Fibroblast of skin of left quadriceps (primary cell): ENCODE data around the gene TADA3.

Source experiments
- DNase-seq, 2 experiments: peaks; one replicate each; pipeline ENCODE4 v3.0.0-alpha.2; 2013; ENCODE audit warnings: low read depth in 2 of 2

The TADA3 gene

GRCh38 chr3:9760779-9761505, 31.3 kb downstream of the TADA3 start:
- DNase-seq, result no peak

- DNase-seq, result no peak
Observed at GRCh38 chr3:9757427-9757826, 34.8 kb downstream of the TADA3 start.

- DNase-seq, result no peak
Observed at GRCh38 chr3:9754678-9755077, 37.6 kb downstream of the TADA3 start.

- DNase-seq, result no peak
Observed at GRCh38 chr3:9750556-9751411, 41.5 kb downstream of the TADA3 start.

GRCh38 chr3:9749645-9750555, 42.4 kb downstream of the TADA3 start, which contains the start of gene OGG1:
Gene OGG1, plus strand, starts transcription at chr3:9749952. Its CDS starts 335 bp downstream, at chr3:9750287.
- peak; percentile 98 for DNase-seq

GRCh38 chr3:9749296-9749644, 43.0 kb downstream of the TADA3 start:
- DNase-seq, result no peak

- no peak for DNase-seq
Observed at GRCh38 chr3:9748031-9748430, 44.2 kb downstream of the TADA3 start.

GRCh38 chr3:9747267-9747666, 45.0 kb downstream of the TADA3 start:
- DNase-seq, result no peak

- DNase-seq, result peak; percentile 40
Observed at GRCh38 chr3:9746330-9746729, 45.9 kb downstream of the TADA3 start.

GRCh38 chr3:9745521-9745920, 46.8 kb downstream of the TADA3 start:
- DNase-seq, result no peak

- no peak for DNase-seq
Observed at GRCh38 chr3:9744162-9744561, 48.1 kb downstream of the TADA3 start.

- DNase-seq, result no peak
Observed at GRCh38 chr3:9743548-9743947, 48.7 kb downstream of the TADA3 start.

- no peak for DNase-seq
Observed at GRCh38 chr3:9742560-9742959, 49.7 kb downstream of the TADA3 start.

- DNase-seq, result no peak
Observed at GRCh38 chr3:9739181-9739580, 53.1 kb downstream of the TADA3 start.

- DNase-seq, result no peak
Observed at GRCh38 chr3:9736831-9737230, 55.4 kb downstream of the TADA3 start.

GRCh38 chr3:9732740-9733115, 59.5 kb downstream of the TADA3 start:
- no peak for DNase-seq

GRCh38 chr3:9732080-9732739, 60.1 kb downstream of the TADA3 start:
- no peak for DNase-seq

GRCh38 chr3:9731206-9732079, 60.8 kb downstream of the TADA3 start, which contains the start of gene BRPF1:
Gene BRPF1, plus strand, starts transcription at chr3:9731735. Its CDS starts 2,406 bp downstream, at chr3:9734141.
- DNase-seq, result peak; percentile 99

- no peak for DNase-seq
Observed at GRCh38 chr3:9730657-9731205, 61.5 kb downstream of the TADA3 start.
